ENCODE results near the gene MED27. TPM values are rescaled to one million over a fixed set of nuclear protein-coding genes. Genes with fewer than 3 reads are reported as not detected.

MED27 gene
- total RNA-seq, 1 donor from 2014 or later: 21.3 TPM

DNA sequence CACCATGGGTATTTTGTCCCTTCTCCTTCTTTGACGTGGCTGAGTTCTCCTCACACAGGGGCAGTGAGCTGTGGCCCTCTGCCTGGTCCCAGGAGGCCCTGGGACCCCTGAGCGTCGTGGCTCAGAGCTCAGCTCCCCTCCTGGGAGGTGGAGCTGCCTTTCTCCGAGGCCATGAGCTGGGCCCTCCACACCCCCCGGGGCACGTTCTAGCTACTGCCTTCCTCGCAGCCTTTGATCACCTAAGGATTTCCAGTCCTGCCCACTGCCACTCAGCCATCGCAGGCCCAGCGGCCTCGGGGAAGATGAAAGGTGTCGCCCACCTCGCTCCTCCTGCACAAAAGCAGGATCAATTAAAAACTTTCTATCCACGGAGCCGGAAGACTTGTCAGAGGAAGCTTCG is 244.9 kb downstream of the MED27 start:
- no peak for DNase-seq (ENCODE audit: low read depth)
- TF ChIP-seq, protein P1, sequence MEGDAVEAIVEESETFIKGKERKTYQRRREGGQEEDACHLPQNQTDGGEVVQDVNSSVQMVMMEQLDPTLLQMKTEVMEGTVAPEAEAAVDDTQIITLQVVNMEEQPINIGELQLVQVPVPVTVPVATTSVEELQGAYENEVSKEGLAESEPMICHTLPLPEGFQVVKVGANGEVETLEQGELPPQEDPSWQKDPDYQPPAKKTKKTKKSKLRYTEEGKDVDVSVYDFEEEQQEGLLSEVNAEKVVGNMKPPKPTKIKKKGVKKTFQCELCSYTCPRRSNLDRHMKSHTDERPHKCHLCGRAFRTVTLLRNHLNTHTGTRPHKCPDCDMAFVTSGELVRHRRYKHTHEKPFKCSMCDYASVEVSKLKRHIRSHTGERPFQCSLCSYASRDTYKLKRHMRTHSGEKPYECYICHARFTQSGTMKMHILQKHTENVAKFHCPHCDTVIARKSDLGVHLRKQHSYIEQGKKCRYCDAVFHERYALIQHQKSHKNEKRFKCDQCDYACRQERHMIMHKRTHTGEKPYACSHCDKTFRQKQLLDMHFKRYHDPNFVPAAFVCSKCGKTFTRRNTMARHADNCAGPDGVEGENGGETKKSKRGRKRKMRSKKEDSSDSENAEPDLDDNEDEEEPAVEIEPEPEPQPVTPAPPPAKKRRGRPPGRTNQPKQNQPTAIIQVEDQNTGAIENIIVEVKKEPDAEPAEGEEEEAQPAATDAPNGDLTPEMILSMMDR (conservative IDR thresholded peaks at IDR 0.05; ENCODE audit: low read depth, low read length): no peak
- no peak overlapping the region for H3K4me3 ChIP-seq (ENCODE audit: low read depth, low read length)

DNA sequence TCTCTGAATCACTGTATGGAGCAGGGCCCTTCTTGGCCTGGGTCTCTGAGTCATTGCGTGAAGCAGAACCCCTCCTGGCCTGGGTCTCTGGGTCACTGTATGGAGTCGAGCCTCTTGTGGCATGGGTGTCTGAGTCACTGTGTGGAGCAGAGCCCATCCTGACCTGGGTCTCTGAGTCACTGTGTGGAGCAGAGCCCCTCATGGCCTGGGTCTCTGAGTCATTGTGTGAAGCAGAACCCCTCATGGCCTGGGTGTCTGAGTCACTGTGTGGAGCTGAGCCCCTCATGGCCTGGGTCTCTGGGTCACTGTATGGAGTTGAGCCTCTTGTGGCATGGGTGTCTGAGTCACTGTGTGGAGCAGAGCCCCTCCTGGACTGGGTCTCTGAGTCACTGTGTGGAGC is 245.8 kb downstream of the MED27 start:
- DNase-seq (ENCODE audit: low read depth): no peak
- TF ChIP-seq, protein P1 (conservative IDR thresholded peaks at IDR 0.05; ENCODE audit: low read depth, low read length): no peak
- H3K4me3 ChIP-seq (ENCODE audit: low read depth, low read length): no peak overlapping the region

DNA sequence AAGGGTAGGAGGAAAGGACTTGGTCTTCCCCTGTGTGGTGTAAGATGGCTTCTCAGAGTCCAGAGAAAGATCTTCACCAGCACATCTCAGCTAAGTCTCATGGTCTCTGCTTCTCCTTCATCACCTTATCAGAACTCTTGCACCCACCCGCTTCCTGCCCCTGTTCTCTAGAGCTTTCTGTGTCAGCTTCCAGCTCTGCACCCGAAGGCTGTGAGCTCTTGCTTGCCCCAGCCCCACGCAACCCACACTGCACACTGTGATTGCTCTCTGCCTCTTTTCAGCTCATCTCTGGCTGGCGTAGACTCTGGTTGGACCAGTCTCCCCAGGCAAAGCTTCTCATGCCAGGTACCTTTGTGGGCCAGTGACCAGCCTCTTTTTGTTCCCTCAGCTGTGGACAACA is 246.6 kb downstream of the MED27 start:
- no peak for DNase-seq (ENCODE audit: low read depth)
- TF ChIP-seq, protein P1 (conservative IDR thresholded peaks at IDR 0.05; ENCODE audit: low read depth, low read length): no peak
- no peak overlapping the region for H3K4me3 ChIP-seq (ENCODE audit: low read depth, low read length)

DNA sequence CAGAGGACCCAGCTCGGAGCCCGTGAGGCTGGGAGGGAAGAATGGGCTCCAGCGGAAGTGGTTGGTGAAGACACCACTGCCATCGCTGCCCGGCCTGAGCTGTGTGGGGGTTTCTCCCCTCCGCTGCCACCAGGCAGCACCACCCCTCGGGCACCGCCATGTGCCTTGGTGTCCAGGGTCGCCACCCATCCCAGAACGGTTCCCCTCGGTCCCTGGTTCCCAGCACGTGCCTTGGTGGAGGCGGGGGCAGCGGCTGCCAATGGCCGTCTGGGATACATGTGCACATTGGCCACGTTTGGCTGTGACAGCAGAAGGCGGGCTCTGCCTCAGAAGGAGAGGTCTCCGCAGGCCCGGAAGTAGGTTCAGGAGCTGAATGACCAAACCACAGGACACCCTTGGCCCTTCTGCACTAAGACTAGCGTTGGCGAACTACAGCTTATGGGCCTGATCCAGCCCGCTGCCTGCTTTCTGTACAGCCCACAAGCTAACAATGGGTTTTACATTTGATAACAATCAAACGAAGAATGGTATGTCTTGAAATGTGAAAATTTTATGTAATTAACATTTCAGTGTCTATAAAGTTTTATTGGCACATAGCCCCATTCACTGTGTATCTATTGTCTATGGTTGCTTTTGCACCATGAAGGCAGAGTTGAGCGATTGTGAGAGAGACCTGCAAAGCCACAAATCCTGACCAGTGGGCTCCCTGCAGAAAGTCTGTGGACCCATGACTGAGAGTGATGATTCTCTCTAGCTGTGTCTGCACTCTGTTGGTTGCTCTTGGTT is 248.1 kb downstream of the MED27 start:
- no peak overlapping the region for H3K4me3 ChIP-seq (ENCODE audit: low read depth, low read length)
- no peak for DNase-seq (ENCODE audit: low read depth)
- TF ChIP-seq, protein P1 (conservative IDR thresholded peaks at IDR 0.05; ENCODE audit: low read depth, low read length): no peak

DNA sequence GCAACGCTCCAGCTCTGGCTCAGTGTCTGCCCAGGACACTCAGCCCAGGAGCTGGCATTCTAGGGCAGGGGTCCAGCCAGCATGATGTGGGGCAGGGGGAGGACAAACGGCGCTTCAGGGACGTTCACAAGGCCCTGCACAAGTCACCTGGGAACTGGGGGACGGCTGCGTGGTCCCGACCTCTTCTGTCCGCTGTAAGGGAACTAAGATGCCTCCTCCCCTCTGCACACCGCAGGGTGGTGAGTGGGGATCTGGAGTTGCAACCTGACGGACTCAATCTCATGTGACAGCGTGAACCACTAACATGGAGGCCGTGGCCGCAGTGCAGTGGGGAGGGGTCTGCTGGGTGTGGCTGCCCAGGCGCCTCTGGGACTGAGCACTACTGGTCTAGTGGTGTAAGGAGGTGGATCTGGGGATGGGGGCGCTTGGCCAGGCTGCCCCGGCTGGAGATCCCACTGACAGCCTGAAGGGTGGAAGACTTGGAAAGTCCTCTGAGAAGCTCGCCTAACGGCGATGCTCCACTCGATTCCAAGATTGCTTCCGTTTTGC is 251.8 kb downstream of the MED27 start:
- DNase-seq (ENCODE audit: low read depth): no peak
- TF ChIP-seq, protein P1 (conservative IDR thresholded peaks at IDR 0.05; ENCODE audit: low read depth, low read length): no peak
- H3K4me3 ChIP-seq (ENCODE audit: low read depth, low read length): no peak overlapping the region

DNA sequence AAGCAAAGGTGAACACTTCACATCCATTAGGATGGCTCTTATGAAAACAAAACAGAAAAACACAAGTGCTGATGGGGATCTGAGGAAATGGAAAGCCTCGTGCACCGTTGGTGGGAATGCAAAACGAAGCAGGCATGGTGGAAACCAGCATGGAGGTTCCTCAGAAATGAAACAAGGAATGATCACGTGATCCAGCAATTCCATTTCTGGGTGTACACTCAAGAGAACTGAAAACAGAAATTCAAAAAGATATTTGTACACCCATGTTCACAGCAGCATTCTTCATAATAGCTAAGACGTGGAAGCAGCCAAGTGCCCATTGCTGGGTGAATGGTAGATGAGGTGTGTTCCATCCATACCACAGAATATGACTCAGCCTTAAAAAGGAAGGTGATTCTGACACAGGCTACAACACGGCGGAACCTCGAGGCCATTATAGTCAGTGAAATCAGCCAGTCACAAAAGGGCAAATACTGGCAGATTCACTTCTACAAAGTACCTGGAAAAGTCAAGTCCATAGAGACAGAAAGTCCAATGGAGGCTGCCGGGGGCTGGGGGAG is 252.6 kb downstream of the MED27 start:
- no peak overlapping the region for H3K4me3 ChIP-seq (ENCODE audit: low read depth, low read length)
- TF ChIP-seq, protein P1 (conservative IDR thresholded peaks at IDR 0.05; ENCODE audit: low read depth, low read length): no peak
- no peak for DNase-seq (ENCODE audit: low read depth)
